ENCODE measurements around the gene CALM1. TPM values are rescaled to one million over a fixed set of nuclear protein-coding genes. Genes with fewer than 3 reads are reported as not detected.

The CALM1 gene
- polyA plus RNA-seq, 1 donor from 2014 or later, result 373 TPM

DNA sequence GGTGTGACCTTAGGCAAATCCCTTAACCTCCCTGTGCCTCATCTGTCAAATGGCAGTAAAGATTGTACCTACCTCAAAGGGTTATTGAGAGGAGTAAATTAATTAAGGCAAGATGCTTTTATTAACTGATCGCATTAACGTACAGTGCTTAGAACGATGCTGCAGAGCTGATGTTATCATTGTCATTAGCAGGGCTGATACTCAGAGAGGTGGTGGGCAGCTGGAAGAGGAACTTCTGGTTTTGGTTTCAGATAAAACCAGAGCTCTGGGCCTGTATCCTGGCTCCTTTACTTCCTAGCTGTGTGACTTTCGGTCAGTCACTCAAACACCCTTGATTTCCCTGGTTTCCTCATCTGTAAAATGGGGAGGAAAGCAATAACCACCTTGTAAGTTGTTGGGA lies 55.1 kb downstream of the CALM1 start:
- no peak overlapping the region for H2AFZ ChIP-seq (ENCODE audit: low read depth, low read length)
- H3K27ac ChIP-seq (ENCODE audit: low read length), result no peak overlapping the region

DNA sequence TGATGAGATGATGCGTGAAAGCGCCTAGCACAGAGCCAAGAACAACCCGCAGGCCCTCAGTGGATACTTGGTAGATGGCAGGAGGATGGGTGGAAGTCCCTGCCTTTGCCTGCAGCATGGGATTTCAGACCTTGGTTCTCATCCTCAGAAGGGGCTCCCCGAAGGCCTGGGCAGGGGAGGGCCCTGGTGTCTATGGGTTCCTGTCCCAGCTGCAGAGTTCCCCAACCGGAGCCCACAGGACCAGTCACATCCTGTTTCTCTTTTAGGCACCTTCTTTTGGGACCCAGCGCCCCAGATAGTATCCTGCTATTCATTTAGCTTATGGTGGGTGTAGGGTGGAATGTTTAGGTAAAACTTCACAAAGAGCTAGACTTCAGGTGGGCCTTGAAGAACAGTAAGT lies 55.5 kb downstream of the CALM1 start:
- Histone ChIP-seq H3K27me3 (ENCODE audit: insufficient read depth, low read depth, low read length) (no peaks in the 10 kb centered on the region), H3K9me3 (ENCODE audit: low read length) (peaks cover 5% of the 10 kb centered on the region), H3K4me3 (ENCODE audit: low read length) (no peak overlapping the region), H4K20me1 (ENCODE audit: insufficient read depth) (no peaks in the 10 kb centered on the region), H3K9me2 (ENCODE audit: insufficient read depth, low read length) (no peaks in the 10 kb centered on the region), H2AFZ (ENCODE audit: low read depth, low read length) (no peak overlapping the region), H3K9ac (ENCODE audit: low read length) (no peak overlapping the region), H3K36me3 (ENCODE audit: insufficient read depth, low read length) (no peaks in the 10 kb centered on the region), H3K27ac (ENCODE audit: low read length) (no peak overlapping the region), H3K79me2 (replicated peaks; ENCODE audit: insufficient read depth, low read length) (no peaks in the 10 kb centered on the region), H3F3A (ENCODE audit: insufficient read depth, low read length, poor library complexity, severe bottlenecking) (no peaks in the 10 kb centered on the region), H3K4me2 (ENCODE audit: low read length) (no peak overlapping the region)
- TF ChIP-seq RAD21 (conservative IDR thresholded peaks at IDR 0.05) (no peak), EZH2 (IDR thresholded peaks at IDR 0.05; ENCODE audit: borderline replicate concordance, insufficient read depth, low read length, poor library complexity, severe bottlenecking) (no peak), POLR2AphosphoS5 (IDR thresholded peaks at IDR 0.05) (no peak), SMC3 (conservative IDR thresholded peaks at IDR 0.05; ENCODE audit: poor library complexity) (no peak), TAF1 (IDR thresholded peaks at IDR 0.05; ENCODE audit: low read depth) (no peak), MXI1 (conservative IDR thresholded peaks at IDR 0.05; ENCODE audit: poor library complexity, severe bottlenecking) (no peak), EP300 (conservative IDR thresholded peaks at IDR 0.05; ENCODE audit: poor library complexity, severe bottlenecking) (no peak)
- TF ChIP-seq, protein P1, sequence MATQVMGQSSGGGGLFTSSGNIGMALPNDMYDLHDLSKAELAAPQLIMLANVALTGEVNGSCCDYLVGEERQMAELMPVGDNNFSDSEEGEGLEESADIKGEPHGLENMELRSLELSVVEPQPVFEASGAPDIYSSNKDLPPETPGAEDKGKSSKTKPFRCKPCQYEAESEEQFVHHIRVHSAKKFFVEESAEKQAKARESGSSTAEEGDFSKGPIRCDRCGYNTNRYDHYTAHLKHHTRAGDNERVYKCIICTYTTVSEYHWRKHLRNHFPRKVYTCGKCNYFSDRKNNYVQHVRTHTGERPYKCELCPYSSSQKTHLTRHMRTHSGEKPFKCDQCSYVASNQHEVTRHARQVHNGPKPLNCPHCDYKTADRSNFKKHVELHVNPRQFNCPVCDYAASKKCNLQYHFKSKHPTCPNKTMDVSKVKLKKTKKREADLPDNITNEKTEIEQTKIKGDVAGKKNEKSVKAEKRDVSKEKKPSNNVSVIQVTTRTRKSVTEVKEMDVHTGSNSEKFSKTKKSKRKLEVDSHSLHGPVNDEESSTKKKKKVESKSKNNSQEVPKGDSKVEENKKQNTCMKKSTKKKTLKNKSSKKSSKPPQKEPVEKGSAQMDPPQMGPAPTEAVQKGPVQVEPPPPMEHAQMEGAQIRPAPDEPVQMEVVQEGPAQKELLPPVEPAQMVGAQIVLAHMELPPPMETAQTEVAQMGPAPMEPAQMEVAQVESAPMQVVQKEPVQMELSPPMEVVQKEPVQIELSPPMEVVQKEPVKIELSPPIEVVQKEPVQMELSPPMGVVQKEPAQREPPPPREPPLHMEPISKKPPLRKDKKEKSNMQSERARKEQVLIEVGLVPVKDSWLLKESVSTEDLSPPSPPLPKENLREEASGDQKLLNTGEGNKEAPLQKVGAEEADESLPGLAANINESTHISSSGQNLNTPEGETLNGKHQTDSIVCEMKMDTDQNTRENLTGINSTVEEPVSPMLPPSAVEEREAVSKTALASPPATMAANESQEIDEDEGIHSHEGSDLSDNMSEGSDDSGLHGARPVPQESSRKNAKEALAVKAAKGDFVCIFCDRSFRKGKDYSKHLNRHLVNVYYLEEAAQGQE (IDR thresholded peaks at IDR 0.05; ENCODE audit: borderline replicate concordance), result no peak
- TF ChIP-seq, protein P2, sequence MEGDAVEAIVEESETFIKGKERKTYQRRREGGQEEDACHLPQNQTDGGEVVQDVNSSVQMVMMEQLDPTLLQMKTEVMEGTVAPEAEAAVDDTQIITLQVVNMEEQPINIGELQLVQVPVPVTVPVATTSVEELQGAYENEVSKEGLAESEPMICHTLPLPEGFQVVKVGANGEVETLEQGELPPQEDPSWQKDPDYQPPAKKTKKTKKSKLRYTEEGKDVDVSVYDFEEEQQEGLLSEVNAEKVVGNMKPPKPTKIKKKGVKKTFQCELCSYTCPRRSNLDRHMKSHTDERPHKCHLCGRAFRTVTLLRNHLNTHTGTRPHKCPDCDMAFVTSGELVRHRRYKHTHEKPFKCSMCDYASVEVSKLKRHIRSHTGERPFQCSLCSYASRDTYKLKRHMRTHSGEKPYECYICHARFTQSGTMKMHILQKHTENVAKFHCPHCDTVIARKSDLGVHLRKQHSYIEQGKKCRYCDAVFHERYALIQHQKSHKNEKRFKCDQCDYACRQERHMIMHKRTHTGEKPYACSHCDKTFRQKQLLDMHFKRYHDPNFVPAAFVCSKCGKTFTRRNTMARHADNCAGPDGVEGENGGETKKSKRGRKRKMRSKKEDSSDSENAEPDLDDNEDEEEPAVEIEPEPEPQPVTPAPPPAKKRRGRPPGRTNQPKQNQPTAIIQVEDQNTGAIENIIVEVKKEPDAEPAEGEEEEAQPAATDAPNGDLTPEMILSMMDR (IDR thresholded peaks at IDR 0.05; ENCODE audit: poor library complexity, severe bottlenecking), result no peak

More for the DNA sequence above, 55.1 kb downstream of the CALM1 start:
- Histone ChIP-seq H3K79me2 (replicated peaks; ENCODE audit: insufficient read depth, low read length) (no peaks in the 10 kb centered on the region), H3K36me3 (ENCODE audit: insufficient read depth, low read length) (no peaks in the 10 kb centered on the region), H3K9ac (ENCODE audit: low read length) (no peak overlapping the region), H3K9me3 (ENCODE audit: low read length) (peaks cover 5% of the 10 kb centered on the region), H3K9me2 (ENCODE audit: insufficient read depth, low read length) (no peaks in the 10 kb centered on the region), H3K4me3 (ENCODE audit: low read length) (no peak overlapping the region), H4K20me1 (ENCODE audit: insufficient read depth) (no peaks in the 10 kb centered on the region), H3K4me2 (ENCODE audit: low read length) (no peak overlapping the region), H3F3A (ENCODE audit: insufficient read depth, low read length, poor library complexity, severe bottlenecking) (no peaks in the 10 kb centered on the region), H3K27me3 (ENCODE audit: insufficient read depth, low read depth, low read length) (no peaks in the 10 kb centered on the region)
- TF ChIP-seq SMC3 (conservative IDR thresholded peaks at IDR 0.05; ENCODE audit: poor library complexity), result no peak
- TF ChIP-seq EZH2 (IDR thresholded peaks at IDR 0.05; ENCODE audit: borderline replicate concordance, insufficient read depth, low read length, poor library complexity, severe bottlenecking), result no peak
- TF ChIP-seq, protein P2 (IDR thresholded peaks at IDR 0.05; ENCODE audit: poor library complexity, severe bottlenecking), result no peak
- TF ChIP-seq, protein P1 (IDR thresholded peaks at IDR 0.05; ENCODE audit: borderline replicate concordance), result no peak
- TF ChIP-seq POLR2AphosphoS5 (IDR thresholded peaks at IDR 0.05), result no peak
- TF ChIP-seq MXI1 (conservative IDR thresholded peaks at IDR 0.05; ENCODE audit: poor library complexity, severe bottlenecking), result no peak
- no peak for TF ChIP-seq RAD21 (conservative IDR thresholded peaks at IDR 0.05)
- no peak for TF ChIP-seq EP300 (conservative IDR thresholded peaks at IDR 0.05; ENCODE audit: poor library complexity, severe bottlenecking)
- no peak for TF ChIP-seq TAF1 (IDR thresholded peaks at IDR 0.05; ENCODE audit: low read depth)

Data from neural cell (in vitro differentiated cells).